Rectal smooth muscle tissue (tissue), 1 donor: ENCODE results near the gene ELOF1.
"Not testable (repeated sequence)": the region's sequence is repeated elsewhere in the genome, so short reads cannot be mapped to it uniquely, and the experiment has no call there.

Experiments used
- H3K27ac ChIP-seq: one replicate; pipeline ENCODE4 v1.7.0; 2013; ENCODE audit warnings: low read depth, low read length, inconsistent platforms
- H3K27me3 ChIP-seq: one replicate; pipeline ENCODE4 v1.7.0; 2013; ENCODE audit warnings: low read length; ENCODE audit not compliant: control insufficient read depth, insufficient read depth
- H3K36me3 ChIP-seq: one replicate; pipeline ENCODE4 v1.7.0; 2013; ENCODE audit warnings: low read length; ENCODE audit not compliant: control insufficient read depth, insufficient read depth
- H3K4me1 ChIP-seq: one replicate; pipeline ENCODE4 v1.7.0; 2013; ENCODE audit warnings: low read length; ENCODE audit not compliant: control insufficient read depth, insufficient read depth
- H3K4me3 ChIP-seq: one replicate; pipeline ENCODE4 v1.7.0; 2013; ENCODE audit warnings: low read length
- H3K9ac ChIP-seq: one replicate; pipeline ENCODE4 v1.7.0; 2013; ENCODE audit warnings: low read length

The ELOF1 gene

DNA sequence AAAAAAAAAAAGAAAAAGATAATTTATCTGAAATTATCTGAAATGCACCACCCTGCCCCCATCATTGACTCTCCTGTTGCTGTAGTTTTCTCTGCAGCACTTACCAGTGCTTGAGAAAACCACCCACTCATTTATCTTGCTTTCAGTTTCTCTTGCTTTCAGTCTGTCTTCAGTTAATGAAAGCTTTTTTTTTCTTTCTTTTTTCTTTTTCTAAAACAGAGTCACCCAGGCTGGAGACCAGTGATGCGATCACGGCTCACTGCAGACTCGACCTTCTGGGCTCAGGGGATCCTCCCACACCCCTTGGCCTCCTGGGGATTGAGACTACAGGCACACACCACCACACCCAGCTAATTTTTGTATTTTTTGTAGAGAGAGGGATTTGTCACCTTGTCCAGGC lies 22.7 kb upstream of the ELOF1 start:
- Histone ChIP-seq H3K27me3 (peaks cover 5% of the 10 kb centered on the region), H3K9ac (no peak overlapping the region), H3K27ac (no peak overlapping the region), H3K4me1 (no peaks in the 10 kb centered on the region), H3K4me3 (no peak overlapping the region), H3K36me3 (no peaks in the 10 kb centered on the region)

DNA sequence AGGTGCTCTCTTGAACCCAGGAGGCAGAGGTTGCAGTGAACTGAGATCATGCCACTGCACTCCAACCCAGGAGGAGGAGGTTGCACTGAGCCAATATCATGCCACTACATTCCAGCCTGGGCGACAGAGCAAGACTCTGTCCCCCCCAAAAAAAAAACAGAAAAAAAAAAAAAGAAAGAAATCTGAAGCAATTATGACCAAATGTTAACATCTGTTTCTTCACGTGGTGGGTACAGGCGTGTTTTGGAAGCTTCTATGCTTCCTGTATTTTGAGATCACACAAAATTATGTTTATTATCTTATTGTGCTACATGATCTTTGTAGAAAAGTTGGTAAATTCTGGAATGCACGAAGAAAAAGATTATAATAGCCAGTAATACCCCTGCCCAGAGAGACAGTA lies 21.1 kb upstream of the ELOF1 start:
- Histone ChIP-seq H3K9ac (no peak overlapping the region), H3K36me3 (no peaks in the 10 kb centered on the region), H3K27ac (no peak overlapping the region), H3K4me3 (no peak overlapping the region), H3K4me1 (no peaks in the 10 kb centered on the region), H3K27me3 (peaks cover 5% of the 10 kb centered on the region)

DNA sequence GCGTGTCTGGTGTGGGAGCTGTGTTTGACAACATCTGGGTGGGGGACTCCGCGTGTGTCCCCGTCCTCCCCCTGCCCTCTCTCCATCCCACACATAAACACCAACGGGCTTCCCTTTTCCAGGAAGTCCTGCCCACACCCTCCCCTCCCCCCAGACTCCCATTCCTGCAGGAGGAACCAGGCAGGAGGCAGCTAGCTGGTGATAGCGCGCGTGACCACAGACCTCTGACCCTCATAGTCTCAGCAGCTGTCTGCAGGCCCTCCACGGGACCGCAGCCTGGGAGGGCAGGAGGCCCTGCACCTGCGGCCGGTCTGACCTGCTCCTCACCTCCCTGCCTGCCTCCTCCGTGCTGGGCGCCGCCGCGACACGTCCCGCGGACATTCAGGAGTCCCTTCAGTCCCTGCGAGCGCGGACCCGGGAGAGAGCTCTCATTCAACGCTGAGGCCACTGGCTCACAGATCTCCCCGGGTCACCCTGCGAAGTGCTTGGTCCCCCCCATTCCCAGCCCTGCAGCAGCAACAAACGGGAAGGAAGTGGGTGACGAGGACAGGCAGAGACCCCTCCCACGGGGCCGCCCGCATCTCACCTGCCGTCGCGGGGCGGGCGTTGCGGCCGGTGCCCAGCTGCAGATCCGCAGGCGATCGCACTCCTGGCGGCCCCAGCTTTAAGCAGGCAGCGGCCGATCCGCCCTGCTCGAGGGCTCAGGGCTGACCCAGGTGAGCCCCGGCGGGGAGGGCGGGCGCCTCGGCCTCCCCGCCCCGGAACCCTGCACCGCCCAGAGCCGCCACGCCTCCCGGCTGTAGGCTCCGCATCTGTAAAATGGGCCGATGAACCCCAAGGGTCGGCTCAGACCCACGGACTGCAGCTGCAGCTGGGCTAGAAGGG lies 19.5 kb upstream of the ELOF1 start:
- Histone ChIP-seq H3K4me1 (no peaks in the 10 kb centered on the region), H3K27ac (no peak overlapping the region), H3K9ac (peak overlapping the region; percentile 1), H3K27me3 (peaks cover 5% of the 10 kb centered on the region), H3K4me3 (peak overlapping the region; percentile 47), H3K36me3 (no peaks in the 10 kb centered on the region)

DNA sequence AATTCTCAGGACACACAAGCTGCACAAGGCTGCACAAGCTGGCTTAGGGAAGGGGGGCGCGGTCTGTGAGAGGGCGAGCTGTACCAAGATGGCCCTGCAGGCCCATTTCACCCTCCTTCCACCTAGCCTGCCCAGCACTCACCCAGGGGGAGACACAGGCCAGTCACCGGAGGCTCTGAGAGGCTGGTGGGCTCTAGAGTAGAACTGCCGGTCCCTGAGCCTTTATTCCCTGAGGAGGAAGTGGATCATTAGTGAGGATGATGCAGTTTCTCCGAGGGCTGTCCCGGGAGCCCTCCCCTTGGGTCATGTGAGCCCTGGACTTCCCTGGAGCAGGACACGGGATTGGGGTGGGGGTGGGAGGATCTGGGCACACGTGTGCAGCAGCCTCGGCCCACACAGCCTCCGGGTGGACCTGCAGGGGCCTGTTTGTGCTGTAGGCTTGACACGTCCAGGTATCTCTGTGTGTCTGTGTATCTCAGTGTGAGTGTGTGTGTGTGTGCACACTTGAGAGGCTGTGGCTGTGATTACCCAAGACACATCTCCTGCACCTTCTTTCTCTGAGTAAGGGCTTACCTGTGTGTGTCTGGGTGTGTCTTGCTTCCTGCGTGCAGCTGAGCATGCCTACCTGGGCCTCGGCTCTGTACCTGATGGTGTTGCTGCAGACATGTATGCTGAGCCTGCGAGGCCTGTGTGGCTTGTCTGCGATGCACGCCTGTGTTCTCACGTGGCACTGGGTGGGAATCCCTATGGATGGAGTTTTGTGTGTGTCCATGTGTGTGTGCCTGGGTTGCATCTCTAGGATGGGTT lies 18.6 kb upstream of the ELOF1 start, which contains the start of gene ACP5:
ACP5 (minus strand) TSS at position 195 of the 807 bp plus-strand sequence. CDS start 328 bp downstream, outside the sequence.
- Histone ChIP-seq H3K4me3 (peak within 1 kb of the TSS; percentile 47), H3K27ac (no peak within 1 kb of the TSS), H3K36me3 (no peaks in the 10 kb centered on the region), H3K4me1 (no peaks in the 10 kb centered on the region), H3K27me3 (peaks cover 5% of the 10 kb centered on the region), H3K9ac (peak within 1 kb of the TSS; percentile 1)

DNA sequence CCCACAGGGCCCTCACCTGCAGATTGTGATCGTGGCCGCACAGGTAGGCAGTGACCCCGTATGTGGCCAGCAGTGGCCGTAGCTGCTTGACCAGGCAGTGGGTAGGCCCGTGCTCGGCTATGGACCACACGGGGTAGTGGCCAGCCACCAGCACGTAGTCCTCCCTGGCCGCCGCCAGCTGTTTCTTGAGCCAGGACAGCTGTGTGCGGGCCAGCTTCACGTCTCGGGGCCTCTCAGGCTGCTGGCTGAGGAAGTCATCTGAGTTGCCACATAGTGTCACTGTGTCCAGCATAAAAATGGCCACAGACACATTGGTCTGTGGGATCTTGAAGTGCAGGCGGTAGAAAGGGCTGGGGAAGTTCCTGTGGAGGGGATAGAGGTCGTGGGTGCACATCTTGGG lies 17.2 kb upstream of the ELOF1 start:
- no peak overlapping the region for H3K4me3 ChIP-seq
- H3K36me3 ChIP-seq = no peaks in the 10 kb centered on the region
- H3K27ac ChIP-seq = no peak overlapping the region
- H3K9ac ChIP-seq = no peak overlapping the region
- no peaks in the 10 kb centered on the region for H3K4me1 ChIP-seq
- H3K27me3 ChIP-seq = peaks cover 5% of the 10 kb centered on the region

DNA sequence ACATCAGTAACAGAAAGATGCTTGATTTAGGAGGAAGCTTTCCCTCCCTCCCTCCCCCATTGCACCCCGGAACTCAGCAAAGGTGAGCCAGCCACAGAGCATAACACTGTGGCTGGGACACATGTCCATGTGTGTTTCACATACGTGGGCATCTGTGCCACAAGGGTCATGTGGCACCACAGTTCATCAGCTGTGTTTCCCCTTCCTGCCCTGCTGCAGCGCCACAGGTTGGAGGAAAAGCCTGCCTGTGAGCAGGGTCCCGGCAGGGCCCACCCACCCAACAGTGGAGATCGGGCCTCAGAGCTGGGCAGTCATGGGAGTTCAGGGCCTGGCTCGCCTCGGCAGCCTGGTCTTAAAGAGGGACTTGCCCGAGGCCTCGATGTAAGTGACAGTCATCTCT lies 15.7 kb upstream of the ELOF1 start:
- Histone ChIP-seq H3K9ac (no peak overlapping the region), H3K27ac (no peak overlapping the region), H3K36me3 (no peaks in the 10 kb centered on the region)

DNA sequence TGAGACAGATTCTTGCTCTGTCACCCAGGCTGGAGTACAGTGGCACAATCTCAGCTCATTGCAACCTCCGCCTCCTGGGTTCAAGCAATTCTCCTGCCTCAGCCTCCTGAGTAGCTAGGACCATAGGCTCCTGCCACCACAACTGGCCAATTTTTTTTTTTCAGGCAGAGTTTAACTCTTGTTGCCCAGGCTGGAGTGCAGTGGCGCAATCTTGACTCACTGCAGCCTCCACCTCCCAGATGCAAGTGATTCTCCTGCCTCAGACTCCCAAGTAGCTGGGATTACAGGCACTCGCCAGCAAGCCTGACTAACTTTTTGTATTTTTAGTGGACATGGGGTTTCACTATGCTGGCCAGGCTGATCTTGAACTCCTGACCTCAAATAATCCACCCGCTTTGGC lies 14.7 kb upstream of the ELOF1 start:
- not testable (repeated sequence) for H3K27me3 ChIP-seq, H3K4me3 ChIP-seq, H3K4me1 ChIP-seq, H3K36me3 ChIP-seq, H3K27ac ChIP-seq, H3K9ac ChIP-seq

More for the DNA sequence above, 15.7 kb upstream of the ELOF1 start:
- H3K27me3 ChIP-seq = peaks cover 5% of the 10 kb centered on the region
- no peak overlapping the region for H3K4me3 ChIP-seq
- no peaks in the 10 kb centered on the region for H3K4me1 ChIP-seq

DNA sequence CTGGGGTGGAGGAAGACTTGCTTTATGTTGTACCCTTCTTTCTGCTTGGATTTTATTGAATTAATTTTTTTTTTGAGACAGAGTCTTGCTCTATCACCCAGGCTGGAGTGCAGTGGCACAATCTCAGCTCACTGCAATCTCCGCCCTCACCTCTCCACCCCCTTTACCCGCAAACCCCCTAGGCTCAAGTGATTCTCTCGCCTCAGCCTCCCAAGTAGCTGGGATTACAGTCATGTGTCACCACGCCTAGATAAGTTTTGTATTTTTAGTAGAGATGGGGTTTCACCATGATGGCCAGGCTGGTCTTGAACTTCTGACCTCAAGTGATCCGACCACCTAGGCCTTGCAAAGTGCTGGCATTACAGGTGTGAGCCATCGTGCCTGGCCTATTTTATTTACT lies 14.3 kb upstream of the ELOF1 start:
- not testable (repeated sequence) for H3K27ac ChIP-seq, H3K4me3 ChIP-seq, H3K4me1 ChIP-seq, H3K9ac ChIP-seq, H3K36me3 ChIP-seq, H3K27me3 ChIP-seq

DNA sequence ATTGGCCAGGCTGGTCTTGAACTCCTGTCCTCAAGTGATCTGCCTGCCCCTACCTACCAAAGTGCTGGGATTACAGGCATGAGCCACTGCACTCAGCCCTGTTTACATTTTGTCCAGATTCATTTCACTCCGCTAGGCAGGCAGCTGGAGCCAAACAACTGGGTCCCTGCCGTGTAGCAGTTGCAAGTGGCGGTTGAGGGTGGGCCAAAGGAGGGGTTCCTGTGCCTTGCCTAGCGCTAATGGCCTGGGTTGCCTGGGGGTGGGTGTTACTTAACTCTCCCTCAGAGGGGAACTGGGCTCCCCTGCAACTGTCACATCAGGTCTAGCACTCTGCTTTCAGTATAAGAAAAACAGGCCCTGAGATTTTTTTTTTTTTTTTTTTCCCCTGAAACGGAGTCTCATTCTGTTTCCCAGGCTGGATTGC lies 11.0 kb upstream of the ELOF1 start:
- no peak overlapping the region for H3K4me3 ChIP-seq
- H3K36me3 ChIP-seq = no peaks in the 10 kb centered on the region
- H3K9ac ChIP-seq = no peak overlapping the region
- H3K27me3 ChIP-seq = no peaks in the 10 kb centered on the region
- H3K27ac ChIP-seq = no peak overlapping the region
- H3K4me1 ChIP-seq = no peaks in the 10 kb centered on the region

DNA sequence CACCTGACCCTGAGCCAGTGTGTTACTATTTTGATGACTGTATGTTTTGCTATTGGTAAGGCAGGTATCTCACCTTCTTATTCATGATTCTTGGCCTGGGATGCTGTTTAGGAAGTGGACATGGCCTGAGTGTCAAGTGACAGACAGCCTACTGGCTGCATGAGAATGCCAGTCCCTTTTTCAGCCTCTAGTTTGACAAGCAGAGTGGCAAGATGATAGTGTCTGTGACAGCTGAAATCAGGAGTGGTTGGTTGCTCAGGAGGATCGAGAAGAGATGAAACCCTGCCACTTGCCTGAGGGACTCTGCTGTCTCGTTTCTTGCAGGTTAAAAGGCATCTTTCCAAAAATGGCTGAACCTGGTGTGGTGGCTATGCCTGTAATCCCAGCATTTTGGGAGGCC lies 7.1 kb upstream of the ELOF1 start:
- no peak overlapping the region for H3K4me3 ChIP-seq

DNA sequence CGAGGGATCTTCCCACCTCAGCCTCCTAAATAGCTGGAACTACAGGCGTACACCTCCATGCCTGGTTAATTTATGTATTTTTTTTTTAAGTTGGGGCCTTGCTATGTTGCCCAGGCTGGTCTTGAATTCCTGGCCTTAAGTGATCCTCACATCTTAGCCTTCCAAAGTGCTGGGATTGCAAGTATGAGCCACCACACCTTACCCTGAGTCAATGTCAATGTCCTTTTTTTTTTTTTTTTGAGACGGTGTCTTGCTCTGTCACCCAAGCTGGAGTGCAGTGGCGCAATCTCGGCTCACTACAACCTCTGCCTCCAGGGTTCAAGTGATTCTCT lies 6.6 kb upstream of the ELOF1 start:
- H3K4me1 ChIP-seq, H3K36me3 ChIP-seq, H3K27ac ChIP-seq, H3K4me3 ChIP-seq, H3K27me3 ChIP-seq, H3K9ac ChIP-seq: not testable (repeated sequence)

More for the DNA sequence above, 7.1 kb upstream of the ELOF1 start:
- no peaks in the 10 kb centered on the region for H3K27me3 ChIP-seq
- H3K36me3 ChIP-seq = no peaks in the 10 kb centered on the region
- no peak overlapping the region for H3K9ac ChIP-seq
- H3K4me1 ChIP-seq = no peaks in the 10 kb centered on the region
- H3K27ac ChIP-seq = no peak overlapping the region

DNA sequence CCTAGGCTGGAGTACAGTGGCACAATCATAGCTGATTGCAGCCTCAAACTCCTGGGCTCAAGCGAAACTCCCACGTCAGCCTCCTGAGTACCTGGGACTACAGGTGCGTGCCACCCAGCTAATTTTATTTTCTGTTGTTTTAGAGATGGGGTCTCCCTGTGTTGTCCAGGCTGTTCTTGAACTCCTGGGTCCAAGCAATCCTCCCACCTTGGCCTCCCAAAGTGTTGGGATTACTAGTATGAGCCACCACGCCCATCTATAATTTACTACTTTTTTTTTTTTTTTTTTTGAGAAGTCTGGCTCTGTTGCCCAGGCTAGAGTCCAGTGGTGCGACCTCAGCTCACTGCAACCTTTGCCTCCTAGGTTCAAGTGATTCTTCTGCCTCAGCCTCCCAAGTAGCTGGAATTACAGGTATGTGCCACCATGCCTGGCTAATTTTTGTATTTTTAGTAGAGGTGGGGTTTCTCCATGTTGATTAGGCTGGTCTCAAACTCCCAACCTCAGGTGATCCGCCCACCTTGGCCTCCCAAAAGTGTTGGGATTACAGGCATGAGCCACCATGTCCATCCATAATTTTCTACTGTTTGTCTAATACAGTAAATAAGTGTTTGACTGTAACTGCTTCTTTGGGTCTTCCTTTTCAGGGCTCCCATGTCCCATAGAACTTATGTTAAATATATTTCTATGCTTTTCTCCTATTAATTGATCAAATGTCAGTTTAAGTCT lies 5.2 kb upstream of the ELOF1 start:
- H3K27ac ChIP-seq, H3K9ac ChIP-seq, H3K36me3 ChIP-seq, H3K27me3 ChIP-seq, H3K4me1 ChIP-seq, H3K4me3 ChIP-seq: not testable (repeated sequence)
